DOHH2 (cell line): Measurements from ENCODE around the gene ETV5.
"Not testable (repeated sequence)": the region's sequence is repeated elsewhere in the genome, so short reads cannot be mapped to it uniquely, and the experiment has no call there.

Experiments
- H3F3A ChIP-seq: fragments of 200-600 bp; sonication (generic), shearing (Covaris generic); 2 replicates; pipeline ENCODE4 v1.6.0; 2016; ENCODE audit warnings: antibody characterized with exemption, mild to moderate bottlenecking; ENCODE audit not compliant: control insufficient read depth, insufficient read depth
- H3K27ac ChIP-seq: fragments of 200-600 bp; sonication (generic); 2 replicates; pipeline ENCODE4 v1.5.1; 2014; ENCODE audit warnings: low read depth, mild to moderate bottlenecking, low read length, moderate library complexity
- H3K27me3 ChIP-seq: fragments of 200-600 bp; sonication (generic); 2 replicates; pipeline ENCODE4 v1.6.1; 2014; ENCODE audit warnings: mild to moderate bottlenecking, low read length, mixed read lengths; ENCODE audit not compliant: control insufficient read depth
- H3K36me3 ChIP-seq: fragments of 200-600 bp; sonication (generic); 2 replicates; pipeline ENCODE4 v1.6.1; 2014; ENCODE audit warnings: mild to moderate bottlenecking, low read length, moderate library complexity, mixed read lengths; ENCODE audit not compliant: control insufficient read depth
- H3K4me1 ChIP-seq: fragments of 200-600 bp; sonication (generic); 2 replicates; pipeline ENCODE4 v1.6.1; 2014; ENCODE audit warnings: mild to moderate bottlenecking, low read length, mixed read lengths; ENCODE audit not compliant: control insufficient read depth
- H3K4me2 ChIP-seq: fragments of 200-600 bp; sonication (generic); 2 replicates; pipeline ENCODE4 v1.6.0; 2014; ENCODE audit warnings: mild to moderate bottlenecking, low read length, moderate library complexity
- H3K4me3 ChIP-seq: fragments of 200-600 bp; sonication (generic); 2 replicates; pipeline ENCODE4 v1.5.1; 2014; ENCODE audit warnings: mild to moderate bottlenecking, low read length, mixed read lengths
- H3K79me2 ChIP-seq: fragments of 200-600 bp; sonication (generic); 2 replicates; pipeline ENCODE4 v1.6.1; 2014; ENCODE audit warnings: mild to moderate bottlenecking, low read length, mixed read lengths; ENCODE audit not compliant: control insufficient read depth
- H3K9me2 ChIP-seq: fragments of 200-600 bp; sonication (generic); replicated peaks from 2 replicates; pipeline ENCODE4 v1.6.1; 2014; ENCODE audit warnings: mild to moderate bottlenecking, low read length, mixed read lengths; ENCODE audit not compliant: control insufficient read depth
- H3K9me3 ChIP-seq: fragments of 200-600 bp; sonication (generic); 2 replicates; pipeline ENCODE4 v1.6.1; 2014; ENCODE audit warnings: antibody characterized with exemption, low read length, mixed read lengths; ENCODE audit not compliant: control insufficient read depth, insufficient read depth
- H4K20me1 ChIP-seq: fragments of 200-600 bp; sonication (generic); 2 replicates; pipeline ENCODE4 v1.6.0; 2014; ENCODE audit warnings: low read depth, mild to moderate bottlenecking, antibody characterized with exemption, low read length, moderate library complexity; ENCODE audit not compliant: control insufficient read depth, insufficient read depth
- EZH2phosphoT487 ChIP-seq: fragments of 200-600 bp; sonication (generic); IDR thresholded peaks from 2 replicates; pipeline ENCODE4 v1.6.1; 2017; ENCODE audit warnings: borderline replicate concordance, mild to moderate bottlenecking, antibody characterized with exemption, low read length, moderate library complexity, mixed read lengths
- TF ChIP-seq, protein P1 (sequence below): fragments of 200-600 bp; sonication (generic); IDR thresholded peaks from one replicate; pipeline ENCODE4 v1.5.1; 2014; ENCODE audit warnings: antibody characterized with exemption, mild to moderate bottlenecking, low read depth, low read length; ENCODE audit not compliant: poor library complexity, severe bottlenecking

Gene ETV5

DNA sequence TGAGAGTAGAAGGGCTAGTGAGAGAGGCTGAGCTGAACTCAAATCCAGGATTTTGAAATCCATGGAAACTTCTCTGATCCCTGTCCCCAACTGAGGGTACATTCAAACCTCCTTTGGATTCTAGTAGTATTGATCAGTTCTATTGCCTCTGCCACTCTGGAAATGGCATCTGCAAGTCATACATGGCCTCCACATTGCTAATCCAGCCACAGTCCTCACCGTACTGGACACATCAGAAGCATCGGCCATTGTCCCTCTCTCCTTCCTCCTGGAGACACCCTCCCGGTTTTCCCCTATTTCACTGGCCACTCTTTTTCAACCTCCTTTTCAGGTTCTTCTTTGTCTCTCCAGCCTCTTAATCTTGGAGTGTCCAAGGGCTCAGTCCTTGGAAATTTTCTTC is 66.9 kb downstream of the ETV5 start:
- Histone ChIP-seq H3K27ac (no peak overlapping the region), H3K27me3 (peaks cover 7% of the 10 kb centered on the region), H3K4me3 (no peak overlapping the region), H4K20me1 (no peaks in the 10 kb centered on the region), H3K4me2 (no peak overlapping the region), H3K9me3 (no peaks in the 10 kb centered on the region), H3K36me3 (no peaks in the 10 kb centered on the region), H3K79me2 (no peaks in the 10 kb centered on the region), H3K9me2 (no peaks in the 10 kb centered on the region), H3F3A (no peaks in the 10 kb centered on the region), H3K4me1 (no peaks in the 10 kb centered on the region)
- no peak for TF ChIP-seq EZH2phosphoT487
- TF ChIP-seq, protein P1, sequence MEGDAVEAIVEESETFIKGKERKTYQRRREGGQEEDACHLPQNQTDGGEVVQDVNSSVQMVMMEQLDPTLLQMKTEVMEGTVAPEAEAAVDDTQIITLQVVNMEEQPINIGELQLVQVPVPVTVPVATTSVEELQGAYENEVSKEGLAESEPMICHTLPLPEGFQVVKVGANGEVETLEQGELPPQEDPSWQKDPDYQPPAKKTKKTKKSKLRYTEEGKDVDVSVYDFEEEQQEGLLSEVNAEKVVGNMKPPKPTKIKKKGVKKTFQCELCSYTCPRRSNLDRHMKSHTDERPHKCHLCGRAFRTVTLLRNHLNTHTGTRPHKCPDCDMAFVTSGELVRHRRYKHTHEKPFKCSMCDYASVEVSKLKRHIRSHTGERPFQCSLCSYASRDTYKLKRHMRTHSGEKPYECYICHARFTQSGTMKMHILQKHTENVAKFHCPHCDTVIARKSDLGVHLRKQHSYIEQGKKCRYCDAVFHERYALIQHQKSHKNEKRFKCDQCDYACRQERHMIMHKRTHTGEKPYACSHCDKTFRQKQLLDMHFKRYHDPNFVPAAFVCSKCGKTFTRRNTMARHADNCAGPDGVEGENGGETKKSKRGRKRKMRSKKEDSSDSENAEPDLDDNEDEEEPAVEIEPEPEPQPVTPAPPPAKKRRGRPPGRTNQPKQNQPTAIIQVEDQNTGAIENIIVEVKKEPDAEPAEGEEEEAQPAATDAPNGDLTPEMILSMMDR: no peak

DNA sequence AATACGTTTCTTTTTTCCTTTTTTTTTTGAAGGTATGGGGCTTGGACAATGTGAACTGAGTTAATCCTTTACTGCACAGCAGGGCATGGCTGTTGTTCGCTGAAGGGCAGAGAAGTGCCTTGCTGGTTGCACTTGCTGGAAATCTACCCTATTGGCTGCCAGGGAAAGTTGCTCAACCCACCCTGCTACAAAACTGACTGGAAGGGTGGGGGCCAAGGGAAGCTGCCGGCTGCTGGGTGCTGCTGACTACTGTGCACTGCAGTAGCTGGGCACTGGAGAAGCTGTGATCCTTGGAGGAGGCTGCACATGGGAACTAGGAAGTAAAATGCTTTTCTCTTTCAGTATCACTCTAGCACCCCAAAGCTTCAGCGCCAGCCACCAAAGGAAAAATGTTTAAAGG is 70.5 kb downstream of the ETV5 start:
- Histone ChIP-seq H3K4me1 (no peaks in the 10 kb centered on the region), H3K9me2 (no peaks in the 10 kb centered on the region), H4K20me1 (no peaks in the 10 kb centered on the region), H3K9me3 (no peaks in the 10 kb centered on the region), H3K79me2 (no peaks in the 10 kb centered on the region), H3K27ac (no peak overlapping the region), H3K27me3 (peaks cover 10% of the 10 kb centered on the region), H3K4me2 (no peak overlapping the region), H3K4me3 (no peak overlapping the region), H3K36me3 (no peaks in the 10 kb centered on the region), H3F3A (no peaks in the 10 kb centered on the region)
- TF ChIP-seq, protein P1: no peak
- TF ChIP-seq EZH2phosphoT487: no peak

DNA sequence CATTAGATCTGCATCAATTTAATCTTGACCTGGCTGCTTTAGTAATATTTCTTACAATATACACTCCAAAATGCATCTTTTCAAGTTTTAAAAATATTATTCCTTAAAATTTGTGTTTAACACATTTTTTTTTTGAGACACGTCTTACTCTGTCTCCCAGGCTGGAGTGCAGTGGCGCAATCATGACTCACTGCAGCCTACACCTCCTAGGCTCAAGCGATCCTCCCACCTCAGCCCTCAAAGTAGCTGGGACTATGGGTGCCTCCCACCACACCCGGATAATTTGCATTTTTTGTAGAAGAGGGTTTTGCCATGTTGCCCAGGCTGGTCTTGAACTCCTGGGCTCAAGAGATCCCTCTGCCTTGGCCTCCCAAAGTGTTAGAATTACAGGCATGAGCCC is 73.6 kb downstream of the ETV5 start:
- H3K4me1 ChIP-seq: no peaks in the 10 kb centered on the region
- H3F3A ChIP-seq: no peaks in the 10 kb centered on the region
- H4K20me1 ChIP-seq: no peaks in the 10 kb centered on the region
- no peak overlapping the region for H3K4me3 ChIP-seq
- H3K9me2 ChIP-seq: no peaks in the 10 kb centered on the region
- H3K4me2 ChIP-seq: no peak overlapping the region
- H3K9me3 ChIP-seq: no peaks in the 10 kb centered on the region
- H3K79me2 ChIP-seq: no peaks in the 10 kb centered on the region
- H3K36me3 ChIP-seq: no peaks in the 10 kb centered on the region
- H3K27ac ChIP-seq: no peak overlapping the region
- TF ChIP-seq, protein P1: no peak
- TF ChIP-seq EZH2phosphoT487: no peak
- H3K27me3 ChIP-seq: peaks cover 2% of the 10 kb centered on the region; the same call in 1 of the 2 replicates

DNA sequence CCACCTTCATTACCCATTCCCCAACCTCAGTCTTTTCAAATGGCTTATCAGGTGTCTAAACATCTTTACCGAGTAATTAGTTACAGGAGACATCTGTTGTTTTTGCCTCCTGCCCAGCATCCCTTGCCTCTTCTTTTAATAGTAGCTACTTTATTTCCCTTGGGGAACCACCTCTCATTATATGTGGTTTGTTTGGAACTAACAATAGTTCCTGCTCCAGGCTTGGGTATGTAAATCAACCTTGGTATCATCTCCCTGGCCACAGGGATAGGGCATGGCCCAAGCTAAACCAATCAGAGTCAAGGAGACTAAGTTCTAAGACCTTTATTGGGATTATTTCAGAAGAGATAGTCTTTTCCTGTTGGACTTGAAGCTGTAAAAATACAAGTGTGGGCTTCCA is 76.6 kb downstream of the ETV5 start:
- Histone ChIP-seq H3K27ac (no peak overlapping the region), H3K9me3 (no peaks in the 10 kb centered on the region), H3K9me2 (no peaks in the 10 kb centered on the region), H3K36me3 (no peaks in the 10 kb centered on the region), H3K4me2 (no peak overlapping the region), H3K79me2 (no peaks in the 10 kb centered on the region), H3K4me3 (no peak overlapping the region), H3F3A (no peaks in the 10 kb centered on the region), H3K27me3 (peaks cover 2% of the 10 kb centered on the region; the same call in 1 of the 2 replicates), H4K20me1 (no peaks in the 10 kb centered on the region), H3K4me1 (no peaks in the 10 kb centered on the region)
- TF ChIP-seq EZH2phosphoT487: no peak
- TF ChIP-seq, protein P1: no peak

DNA sequence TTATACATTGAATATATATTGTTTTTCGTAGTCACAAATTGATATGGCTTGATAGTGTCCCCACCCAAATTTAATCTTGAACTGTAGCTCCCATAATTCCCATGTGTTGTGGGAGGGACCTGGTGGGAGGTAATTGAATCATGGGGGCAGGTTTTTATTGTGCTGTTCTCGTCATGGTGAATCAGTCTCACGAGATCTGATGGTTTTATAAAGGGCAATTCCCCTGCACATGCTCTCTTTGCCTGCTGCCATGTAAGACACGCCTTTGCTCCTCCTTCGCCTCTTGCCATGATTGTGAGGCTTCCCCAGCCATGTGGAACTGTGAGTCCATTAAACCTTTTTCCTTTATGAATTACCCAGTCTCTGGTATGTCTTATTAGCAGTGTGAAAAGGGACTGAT is 82.9 kb downstream of the ETV5 start:
- not testable (repeated sequence) for H3K4me3 ChIP-seq, H3K9me2 ChIP-seq, H3F3A ChIP-seq, H3K36me3 ChIP-seq, H3K27ac ChIP-seq, H3K9me3 ChIP-seq, H3K4me1 ChIP-seq, H3K79me2 ChIP-seq, H3K4me2 ChIP-seq, H4K20me1 ChIP-seq
- peaks cover 27% of the 10 kb centered on the region for H3K27me3 ChIP-seq
